Heart right ventricle (tissue), 16 donors: ENCODE data around the gene SLC2A1. TPM values are rescaled to one million over a fixed set of nuclear protein-coding genes. Genes with fewer than 3 reads are reported as not detected.

Experiments used
- ATAC-seq, 8 donors: fragments of 200-7000 bp; cut with Tn5 transposase; one replicate each; pipeline ENCODE4 v1.9.1; 2020; ENCODE audit warnings: mild to moderate bottlenecking in 8 of 8, moderate library complexity in 8 of 8, moderate number of reproducible peaks in 1 of 8
- DNase-seq, 2 donors: peaks; one replicate each; pipeline ENCODE4 v3.0.0-alpha.2; 2020
- H3K27ac ChIP-seq, 10 donors: fragments of 200-600 bp; sonication (generic) in 2 of 10; one replicate each; pipeline versions ENCODE4 v1.5.0 to v1.8.0; 2020 to 2022; ENCODE audit warnings: mild to moderate bottlenecking in 3 of 10
- H3K27me3 ChIP-seq, 7 donors: fragments of 200-600 bp; one replicate each; pipeline ENCODE4 v1.8.0; 2021 to 2022; ENCODE audit warnings: mild to moderate bottlenecking in 2 of 7
- H3K36me3 ChIP-seq, 9 donors: fragments of 200-600 bp; sonication (generic) in 1 of 9; one replicate each; pipeline versions ENCODE4 v1.5.0 to v1.8.0; 2020 to 2022; ENCODE audit warnings: mild to moderate bottlenecking in 2 of 9
- H3K4me1 ChIP-seq, 9 donors: fragments of 200-600 bp; sonication (generic) in 1 of 9; one replicate each; pipeline versions ENCODE4 v1.5.0 to v1.8.0; 2020 to 2022; ENCODE audit warnings: mild to moderate bottlenecking in 4 of 9
- H3K4me3 ChIP-seq, 10 donors: fragments of 200-600 bp; sonication (generic) in 2 of 10; one replicate each; pipeline versions ENCODE4 v1.5.0 to v1.8.0; 2020 to 2022; ENCODE audit warnings: mild to moderate bottlenecking in 7 of 10, moderate library complexity in 2 of 10
- H3K9me3 ChIP-seq, 11 donors: fragments of 200-600 bp in 10 of 11; sonication (generic) in 2 of 11; one replicate each; pipeline versions ENCODE4 v1.5.0 to v1.8.0; 2013 to 2022; ENCODE audit warnings: mild to moderate bottlenecking in 2 of 11, control low read depth in 1 of 11, moderate library complexity in 1 of 11
- CTCF ChIP-seq, 9 donors: fragments of 200-600 bp; sonication (generic) in 2 of 9; IDR thresholded peaks; one replicate each; pipeline versions ENCODE4 v1.5.0 to v1.8.0; 2021 to 2022; ENCODE audit warnings: antibody characterized with exemption in 9 of 9, mild to moderate bottlenecking in 5 of 9, moderate library complexity in 1 of 9
- WGBS, 2 donors: extraction: QIAGEN DNeasy Blood & Tissue Kit; methylation state at CpG; one replicate each; pipeline ENCODE4 v1.1.7; 2013; ENCODE audit warnings: inconsistent platforms in 1 of 2; 5-methylcytosine and 5-hydroxymethylcytosine counted together
- intact Hi-C, 10 donors: fragments of 100-400 bp; cut with DNase I; formaldehyde crosslinking; loops; one replicate each; pipeline versions ENCODE4 v1.11.1 to v1.14.2; 2022
- polyA plus RNA-seq, 2 donors: library from polyadenylated mRNA; stranded (reverse); fragments of 200-250 nt; gene quantifications; one replicate each; pipeline ENCODE4 v1.2.3, GENCODE V29; 2013
- total RNA-seq, 10 donors: library from RNA; stranded (reverse); fragmentation: NEBNext Ultra II Directional in 3 of 10; extraction: Animal tissue kit (Norgen Biotek cat#: 25700) in 3 of 10; gene quantifications; one replicate each; pipeline versions ENCODE4 v1.2.1 to v1.2.4, GENCODE V29; 2021 to 2023
- donor health status: Arrhythmogenic right ventricular cardiomyopathy.
- donor health status: ischemic (EF 13 %, LVEDD 7.1; RV severe dilation, severe dysfunction).
- donor health status: healthy with polysubstance abuse.
- donor health status: DM: no; HTN: yes; CAD: no.
- donor health status: DM: no; HTN: no; CAD: no.
- donor health status: ischemic (EF 25% LVEDD 6.9; RV normal size, moderate dysfunction).
- donor health status: ischemic (EF 25% LVEDD 5.7; RV mildly dilated, moderate dysfunction).
- donor health status: healthy.
- donor health status: DM: yes; HTN: yes; CAD: no.
- donor health status: Ischemic cardiomyopathy.
- donor health status: ischemic (EF 35%, LVEDD 5.7; RV mildly dilated, moderate dysfunction).
- donor health status: nonischemic (EF 11% LVEDD 7.7; RV severe dilation, severe dysfunction).
- donor health status: DM: yes; HTN: yes; CAD: no.
- donor health status: PGD.
- donor health status: ischemic (EF 29% LVEDD 5.4; RV normal size, mild dysfunction).
- donor health status: nonischemic (EF 23%, LVEDD 6.1; RV moderate dilation, normal function).

SLC2A1 gene
- total and polyA plus RNA-seq, 12 donors: 6.7 to 98.7 (median 28.9) TPM

DNA sequence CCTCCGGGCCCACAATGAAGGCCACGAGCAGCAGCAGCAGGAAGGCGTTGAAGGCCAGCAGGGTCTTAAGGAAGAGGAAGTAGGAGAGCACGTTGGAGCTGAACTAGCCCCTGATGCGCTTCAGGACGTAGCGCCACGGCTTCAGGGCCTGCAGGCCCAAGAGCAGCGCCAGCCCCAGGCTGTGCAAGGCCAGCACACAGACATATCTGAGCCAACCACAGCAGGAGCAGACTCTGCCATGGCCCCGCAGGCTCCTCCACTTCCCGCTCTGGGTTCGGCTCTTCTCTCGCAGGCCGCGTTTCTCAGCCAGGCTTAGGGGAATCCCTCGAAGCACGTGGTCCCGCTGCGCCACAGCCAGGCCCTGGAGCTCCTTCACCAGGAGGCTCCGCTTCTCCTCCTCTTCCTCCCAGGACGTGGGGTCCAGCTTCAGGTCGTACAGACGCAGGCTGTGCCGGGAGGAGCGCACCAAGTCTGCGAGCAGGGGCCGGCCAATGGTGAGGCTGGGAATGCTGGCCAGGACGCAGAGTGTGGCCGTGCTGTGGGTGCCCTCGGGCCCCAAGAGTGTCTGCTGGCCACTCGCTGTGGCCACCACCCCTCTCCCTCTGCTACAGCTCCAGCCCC lies 70.5 kb downstream of the SLC2A1 start:
- no peaks in the 10 kb centered on the region for H3K4me1 ChIP-seq
- no peaks in the 10 kb centered on the region for H3K36me3 ChIP-seq
- DNase-seq: no peak
- intact Hi-C loops: no loop called here
- 88 to 90% methylated on average over 31 of the region's 31 CpGs for WGBS, 2 donors
- H3K27ac ChIP-seq: no peak overlapping the region
- peaks cover 0 to 7% (median 0%) of the 10 kb centered on the region in 7 donors for H3K27me3 ChIP-seq
- no peak overlapping the region for H3K4me3 ChIP-seq
- H3K9me3 ChIP-seq: no peaks in the 10 kb centered on the region
- ATAC-seq: no peak
- no peak for TF ChIP-seq CTCF (IDR thresholded peaks at IDR 0.05)

- no peaks in the 10 kb centered on the region for H3K4me1 ChIP-seq
- DNase-seq: no peak
- ATAC-seq: no peak
- intact Hi-C loops: no loop called here
- TF ChIP-seq CTCF (IDR thresholded peaks at IDR 0.05): no peak
- no peak overlapping the region for H3K27ac ChIP-seq
- peaks cover 0 to 7% (median 0%) of the 10 kb centered on the region in 7 donors for H3K27me3 ChIP-seq
- 94 to 95% methylated on average over 20 of the region's 20 CpGs for WGBS, 2 donors
- no peaks in the 10 kb centered on the region for H3K36me3 ChIP-seq
- H3K4me3 ChIP-seq: no peak overlapping the region
- H3K9me3 ChIP-seq: no peaks in the 10 kb centered on the region
Observed at GRCh38 chr1:42887366-42887765, 71.3 kb downstream of the SLC2A1 start.

GRCh38 chr1:42886800-42887199 lies 71.9 kb downstream of the SLC2A1 start:
- peaks cover 0 to 7% (median 0%) of the 10 kb centered on the region in 7 donors for H3K27me3 ChIP-seq
- no peaks in the 10 kb centered on the region for H3K9me3 ChIP-seq
- 62 to 67% methylated on average over 21 of the region's 21 CpGs for WGBS, 2 donors
- no peaks in the 10 kb centered on the region for H3K4me1 ChIP-seq
- DNase-seq (no peak), ATAC-seq (no peak)
- H3K4me3 ChIP-seq: no peak overlapping the region
- H3K27ac ChIP-seq: no peak overlapping the region
- TF ChIP-seq CTCF (IDR thresholded peaks at IDR 0.05): no peak
- intact Hi-C loops: no loop called here
- no peaks in the 10 kb centered on the region for H3K36me3 ChIP-seq

DNA sequence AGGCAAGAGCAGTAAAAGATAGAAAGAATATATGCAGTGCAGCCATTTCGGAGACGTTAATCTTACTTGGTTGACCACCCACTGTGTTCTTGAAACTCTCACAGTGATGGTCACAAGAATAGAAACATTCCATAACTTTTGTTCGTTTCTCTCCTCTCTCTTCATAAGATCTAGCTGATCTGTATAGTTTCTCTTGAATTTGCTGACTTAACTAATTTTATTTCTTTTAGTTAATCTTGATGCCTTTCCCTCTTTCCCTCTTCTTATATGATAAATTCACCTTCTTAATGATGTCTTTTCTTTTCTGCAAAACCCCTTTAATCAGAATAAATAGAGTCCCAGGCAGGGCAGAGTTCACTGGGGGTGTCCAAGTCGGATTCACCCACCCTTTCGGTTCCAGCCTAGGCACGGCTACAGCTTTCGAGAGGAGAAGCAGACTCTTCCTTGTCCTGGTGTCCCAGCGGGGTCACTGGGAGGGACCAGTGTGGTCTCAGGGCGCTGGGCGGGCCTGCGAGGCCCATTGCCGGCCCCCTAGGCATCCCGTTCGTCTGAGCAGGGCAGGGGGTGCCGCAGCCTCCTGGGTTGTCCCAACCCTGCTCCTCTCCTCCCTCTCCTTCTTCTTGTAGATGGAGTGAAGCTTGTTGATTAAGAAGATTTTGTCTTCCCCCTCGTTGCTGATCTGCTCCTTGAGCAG lies 72.5 kb downstream of the SLC2A1 start:
- H3K27ac ChIP-seq: no peak overlapping the region
- TF ChIP-seq CTCF (IDR thresholded peaks at IDR 0.05): no peak
- no peaks in the 10 kb centered on the region for H3K9me3 ChIP-seq
- H3K27me3 ChIP-seq: peaks cover 0 to 7% (median 0%) of the 10 kb centered on the region in 7 donors
- H3K4me3 ChIP-seq: no peak overlapping the region
- intact Hi-C loops: no loop called here
- H3K36me3 ChIP-seq: no peaks in the 10 kb centered on the region
- ATAC-seq (no peak), DNase-seq (no peak)
- H3K4me1 ChIP-seq: no peaks in the 10 kb centered on the region
- WGBS, 2 donors: 82 to 83% methylated on average over 16 of the region's 16 CpGs
